EL (cell line): ENCODE measurements around the gene KRT85.
"Not testable (repeated sequence)": the region's sequence is repeated elsewhere in the genome, so short reads cannot be mapped to it uniquely, and the experiment has no call there.

Experiments used
- DNase-seq: peaks from one replicate; pipeline ENCODE4 v3.0.0-alpha.2; 2016

Gene KRT85

GRCh38 chr12:52347551-52348510, 19.4 kb downstream of the KRT85 start:
- DNase-seq: no peak

DNA sequence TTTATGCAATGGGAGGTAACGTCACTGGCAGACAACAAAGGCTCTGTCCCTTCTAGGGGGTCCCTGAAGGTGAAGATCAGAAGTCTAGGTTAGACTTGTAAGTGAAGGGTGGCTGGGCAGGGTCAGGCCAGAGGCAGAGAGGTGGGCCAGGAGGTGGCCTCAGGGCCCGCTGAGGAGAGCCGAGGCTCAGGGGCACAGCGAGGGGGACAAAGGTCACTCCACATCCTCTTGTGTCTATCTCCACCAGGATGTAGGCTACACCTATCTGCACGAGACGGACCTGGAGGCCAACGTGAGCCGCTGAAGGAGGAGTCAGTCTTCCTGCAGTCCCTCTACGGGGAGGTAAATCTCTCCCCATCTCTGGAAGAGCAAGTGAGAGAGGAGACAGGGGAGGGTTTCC, 20.3 kb downstream of the KRT85 start:
- DNase-seq: no peak

DNA sequence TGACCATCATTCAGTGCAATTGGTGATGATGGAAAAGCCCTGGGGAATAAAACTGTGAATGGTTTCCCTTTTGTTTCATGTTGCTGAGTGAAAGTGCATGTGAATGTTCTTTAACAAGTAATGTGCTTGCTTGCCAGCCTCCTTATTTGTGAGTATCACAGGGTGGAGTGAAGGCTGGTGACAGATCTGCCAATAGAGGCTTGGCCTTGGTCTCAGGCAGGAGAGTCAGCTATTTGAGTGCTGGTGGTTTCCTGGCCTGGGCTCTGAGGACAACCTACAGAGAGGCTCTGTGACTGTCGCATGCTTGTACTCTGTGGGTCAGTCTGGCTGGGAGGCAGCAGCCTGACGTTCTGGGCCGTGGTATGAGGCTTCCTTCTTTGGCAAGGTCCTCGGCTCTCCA, 20.7 kb downstream of the KRT85 start:
- no peak for DNase-seq

GRCh38 chr12:52345041-52345440, 22.2 kb downstream of the KRT85 start:
- DNase-seq: not testable (repeated sequence)

DNA sequence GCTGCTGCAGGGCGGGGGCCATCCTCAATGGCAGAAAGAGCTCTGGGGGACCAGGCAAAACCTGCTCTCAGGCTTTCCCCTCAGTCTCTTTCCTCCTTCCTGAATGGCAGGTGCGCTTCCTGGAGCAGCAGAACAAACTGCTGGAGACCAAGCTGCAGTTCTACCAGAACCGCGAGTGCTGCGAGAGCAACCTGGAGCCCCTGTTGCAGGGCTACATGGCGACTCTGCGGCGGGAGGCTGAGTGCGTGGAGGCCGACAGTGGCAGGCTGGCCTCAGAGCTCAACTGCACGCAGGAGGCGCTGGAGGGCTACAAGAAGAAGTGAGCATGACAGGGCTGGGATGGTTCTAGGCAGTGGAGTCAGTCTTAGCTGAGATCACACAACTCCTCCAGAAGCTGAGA, 23.2 kb downstream of the KRT85 start:
- DNase-seq: no peak

GRCh38 chr12:52343550-52343949, 23.7 kb downstream of the KRT85 start:
- DNase-seq: no peak

- DNase-seq: no peak
Measured at GRCh38 chr12:52342781-52343490, 24.3 kb downstream of the KRT85 start.

DNA sequence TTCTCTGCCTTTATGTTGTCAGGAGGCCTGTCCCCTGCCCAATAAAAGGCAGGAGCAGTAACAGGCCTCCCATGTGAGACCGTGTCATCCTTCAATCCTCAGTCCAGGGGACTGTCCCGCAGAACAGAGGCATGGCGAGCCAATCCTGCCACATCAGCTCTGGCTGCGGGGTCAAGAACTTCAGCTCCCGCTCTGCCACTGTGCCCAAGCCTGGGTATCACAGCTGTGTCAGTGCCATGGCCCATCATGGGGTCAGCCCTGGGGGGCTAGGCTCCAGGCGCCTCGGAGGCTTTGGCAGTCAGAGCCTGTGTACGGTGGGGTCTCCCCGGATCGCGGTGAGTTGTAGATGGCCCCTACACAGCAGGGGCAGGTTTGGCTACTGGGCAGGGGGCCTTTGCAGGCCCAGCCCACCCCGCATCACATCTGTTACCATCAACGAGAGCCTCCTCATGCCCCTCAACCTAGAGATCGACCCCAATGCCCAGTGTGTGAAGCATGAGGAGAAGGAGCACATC, 26.2 kb downstream of the KRT85 start:
- DNase-seq: no peak

- DNase-seq: no peak
Measured at GRCh38 chr12:52338241-52338960, 28.9 kb downstream of the KRT85 start.

- no peak for DNase-seq
Measured at GRCh38 chr12:52337054-52337453, 30.2 kb downstream of the KRT85 start.

DNA sequence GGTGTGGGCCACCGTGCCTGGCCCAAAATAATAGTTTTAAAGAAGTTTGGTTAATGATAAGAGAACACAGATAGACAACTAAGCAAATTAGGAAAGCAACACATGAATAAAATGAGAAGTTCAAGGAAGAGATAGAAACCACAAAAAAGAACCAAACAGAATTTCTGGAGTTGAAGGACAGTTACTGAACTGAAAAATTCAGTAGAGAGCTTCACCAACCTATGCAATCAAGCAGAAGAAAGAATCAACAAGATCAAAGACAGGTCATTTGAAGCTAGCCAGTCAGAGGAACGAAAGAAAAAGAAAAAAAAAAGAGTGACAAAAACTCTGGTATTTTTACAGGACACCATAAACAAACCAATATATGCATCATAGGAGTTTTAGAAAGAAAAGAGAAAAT, 30.6 kb downstream of the KRT85 start:
- DNase-seq: no peak

- no peak for DNase-seq
Measured at GRCh38 chr12:52335598-52336262, 31.6 kb downstream of the KRT85 start.

- DNase-seq: no peak
Measured at GRCh38 chr12:52334185-52334584, 33.1 kb downstream of the KRT85 start.

- DNase-seq: no peak
Measured at GRCh38 chr12:52333321-52333720, 34.0 kb downstream of the KRT85 start.

GRCh38 chr12:52332381-52332780, 34.9 kb downstream of the KRT85 start:
- no peak for DNase-seq

DNA sequence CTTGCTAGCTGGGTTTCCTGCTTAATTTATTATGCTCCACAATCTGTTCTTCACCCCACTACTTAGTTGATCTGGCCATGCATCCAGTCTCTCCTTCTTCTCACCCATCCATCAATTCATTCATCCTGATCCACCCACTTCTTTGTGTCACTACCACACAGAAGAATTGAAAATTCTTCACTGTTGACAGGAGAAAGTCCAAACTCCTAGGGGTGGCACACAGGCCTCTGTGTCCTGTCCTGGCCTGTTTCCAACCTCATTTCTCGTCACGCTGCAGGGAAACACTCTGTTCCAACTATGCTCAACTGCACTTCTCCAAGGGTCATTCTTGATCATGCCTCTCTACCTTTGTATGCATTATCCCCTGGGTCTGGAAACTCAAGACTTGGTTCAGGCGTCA, 35.4 kb downstream of the KRT85 start:
- DNase-seq: no peak

- DNase-seq: no peak
Measured at GRCh38 chr12:52331039-52331438, 36.2 kb downstream of the KRT85 start.

DNA sequence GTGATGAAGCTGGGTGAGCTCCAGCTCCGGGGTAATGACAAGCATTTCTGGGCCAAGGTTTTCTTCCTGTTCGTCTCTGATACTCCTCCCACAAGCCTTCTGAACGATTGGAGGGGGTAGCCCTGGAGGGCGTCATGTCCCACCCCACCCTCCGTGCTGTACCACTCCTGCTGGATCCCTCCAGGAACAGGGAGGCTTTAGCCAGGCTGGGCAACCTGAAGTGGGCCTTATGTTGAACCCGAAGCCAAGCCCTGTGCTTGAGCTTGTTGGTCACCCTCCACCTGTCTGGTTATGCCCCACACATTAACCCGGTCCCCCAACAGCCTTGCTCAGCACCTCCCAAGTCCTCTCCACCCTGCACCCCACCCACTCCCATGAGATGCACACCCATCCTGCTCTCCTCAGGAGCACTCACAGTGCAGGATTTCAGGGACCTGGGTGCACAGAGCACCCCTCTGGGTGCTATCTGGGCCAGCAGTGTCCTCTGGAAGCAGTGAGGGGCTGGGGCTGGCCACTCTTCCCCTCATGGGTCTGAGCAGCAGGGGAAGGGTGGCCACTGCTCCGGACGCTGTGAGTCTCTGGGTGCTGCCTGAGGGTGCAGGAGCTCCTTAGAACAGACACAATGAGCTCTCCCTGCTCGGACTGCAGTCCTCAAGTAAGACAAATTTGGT, 39.3 kb downstream of the KRT85 start:
- DNase-seq: no peak

- peak; percentile 94 for DNase-seq
Measured at GRCh38 chr12:52327052-52327829, 40.0 kb downstream of the KRT85 start.

DNA sequence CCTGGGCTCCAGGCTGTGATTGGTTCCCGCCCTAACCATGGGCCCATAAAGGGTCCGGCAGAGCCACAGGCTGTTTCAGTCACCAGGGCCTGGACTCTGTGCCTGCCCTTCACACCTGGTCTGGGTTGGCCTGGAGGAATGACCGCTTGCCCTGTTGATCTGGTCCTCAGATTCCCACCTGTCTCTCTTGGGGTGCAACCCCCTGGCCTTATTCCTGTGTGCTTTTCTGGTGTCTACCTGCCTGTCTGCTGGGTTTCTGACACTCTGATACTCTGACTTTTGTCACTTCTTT, 43.2 kb downstream of the KRT85 start:
- DNase-seq: no peak

GRCh38 chr12:52323416-52324152, 43.7 kb downstream of the KRT85 start:
- no peak for DNase-seq
